ENCODE data around the gene TYROBP.
"Not testable (repeated sequence)": the region's sequence is repeated elsewhere in the genome, so short reads cannot be mapped to it uniquely, and the experiment has no call there.

The TYROBP gene

DNA sequence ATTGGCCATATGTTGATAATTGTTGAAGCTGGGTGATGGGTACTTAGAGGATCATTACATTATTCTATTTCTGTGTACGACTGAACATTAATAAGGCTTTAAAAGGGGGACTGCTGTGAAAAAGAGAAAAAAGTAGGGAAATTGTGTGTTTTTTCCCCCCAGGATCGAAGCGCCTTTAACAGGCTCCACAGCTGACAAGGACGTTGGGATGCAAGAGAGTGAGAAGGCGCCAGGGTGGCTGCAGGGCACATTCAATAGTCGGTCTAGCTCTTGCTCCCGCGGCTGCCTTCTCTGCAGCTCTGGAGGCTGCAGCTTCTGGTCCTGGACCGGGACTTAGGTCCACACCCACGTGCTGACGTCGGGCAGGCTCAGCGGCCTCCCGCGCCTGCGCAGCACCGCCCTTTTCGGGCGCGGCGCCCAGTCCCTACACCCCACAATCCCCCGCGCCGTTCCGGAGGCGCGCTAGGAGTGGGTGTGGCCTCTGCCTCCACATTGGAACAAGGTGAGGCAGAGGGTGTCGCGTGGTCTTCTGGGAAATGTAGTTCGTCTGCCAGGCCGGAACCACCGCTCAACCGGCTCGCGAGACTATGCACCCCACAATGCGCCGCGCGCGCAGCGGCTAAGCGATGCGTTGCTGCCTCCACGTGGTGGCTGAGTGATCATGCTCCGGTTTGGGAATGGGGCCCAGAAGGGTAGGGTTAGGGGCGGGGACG lies 23.2 kb upstream of the TYROBP start:
- peak; percentile 96 to 100 for DNase-seq

DNA sequence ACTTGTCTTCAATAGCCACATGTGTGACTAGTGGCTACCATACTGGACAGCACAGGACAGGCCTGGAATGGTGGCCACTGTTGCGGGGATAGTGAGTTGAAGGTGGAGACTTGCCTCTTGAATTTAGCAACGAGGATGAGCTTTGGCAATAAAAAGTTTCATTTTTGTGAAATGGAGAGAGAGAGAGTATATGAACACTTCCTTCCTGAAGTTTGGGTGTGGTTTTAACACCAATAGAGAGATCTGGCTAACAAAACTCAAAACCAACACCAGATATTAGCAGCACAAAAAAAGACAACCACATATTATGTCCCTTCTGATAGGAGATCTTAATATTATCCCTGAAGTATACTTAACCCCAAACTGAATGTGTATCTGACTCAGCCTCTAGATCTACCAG lies 21.8 kb upstream of the TYROBP start:
- no peak for DNase-seq

DNA sequence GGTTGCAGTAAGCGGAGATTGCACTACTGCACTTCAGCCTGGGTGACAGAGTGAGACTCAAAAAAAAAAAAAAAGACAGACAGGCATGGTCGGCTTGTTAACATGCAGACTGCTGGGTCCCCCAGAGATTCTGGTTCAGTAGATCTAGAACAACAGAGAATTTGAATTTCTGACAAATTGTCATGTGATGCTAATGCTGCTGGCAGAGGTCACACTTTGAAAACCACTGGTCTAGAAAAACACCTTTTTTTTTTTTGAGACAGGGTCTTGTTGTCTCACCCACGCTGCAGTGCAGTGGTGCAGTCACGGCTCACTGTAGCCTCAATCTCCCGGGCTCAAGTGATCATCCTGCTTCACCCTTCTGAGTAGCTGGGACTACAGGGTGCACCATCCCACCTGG lies 20.4 kb upstream of the TYROBP start:
- DNase-seq = no peak

DNA sequence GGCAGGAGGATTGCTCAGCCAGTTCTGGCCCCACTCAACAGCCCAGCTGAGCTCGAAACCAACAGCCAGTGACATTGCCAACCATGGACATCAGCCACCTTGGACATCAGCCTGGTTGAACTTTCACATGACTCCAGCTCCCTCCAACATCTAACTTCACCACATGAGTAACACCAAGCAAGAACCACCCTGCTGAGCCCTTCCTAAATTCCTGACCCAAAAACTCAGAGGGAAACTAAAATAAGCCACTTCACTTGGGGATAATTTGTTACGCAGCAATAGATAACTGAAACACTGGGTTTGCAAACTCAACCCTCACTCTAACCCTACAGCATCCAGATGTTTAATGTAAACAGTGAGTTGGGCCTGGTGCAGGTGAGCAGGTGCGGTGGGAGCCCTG lies 17.4 kb upstream of the TYROBP start:
- no peak for DNase-seq

DNA sequence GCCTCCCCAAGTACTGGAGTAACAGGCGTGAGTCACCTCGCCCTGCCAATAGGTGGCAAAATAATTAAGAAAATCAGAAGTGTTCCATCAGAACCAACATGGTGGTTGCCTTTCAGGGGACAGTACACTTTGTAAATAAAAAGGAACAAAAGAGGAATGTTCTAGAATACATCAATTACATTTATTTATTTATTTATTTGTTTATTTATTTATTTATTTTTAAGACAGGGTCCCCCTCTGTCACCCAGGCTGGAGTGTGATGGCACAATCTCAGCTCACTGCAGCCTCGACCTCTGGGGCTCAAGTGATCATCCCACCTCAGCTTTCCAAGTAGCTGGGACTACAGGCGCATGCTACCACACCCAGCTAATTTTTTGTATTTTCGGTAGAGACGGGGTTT lies 12.9 kb upstream of the TYROBP start:
- no peak for DNase-seq

DNA sequence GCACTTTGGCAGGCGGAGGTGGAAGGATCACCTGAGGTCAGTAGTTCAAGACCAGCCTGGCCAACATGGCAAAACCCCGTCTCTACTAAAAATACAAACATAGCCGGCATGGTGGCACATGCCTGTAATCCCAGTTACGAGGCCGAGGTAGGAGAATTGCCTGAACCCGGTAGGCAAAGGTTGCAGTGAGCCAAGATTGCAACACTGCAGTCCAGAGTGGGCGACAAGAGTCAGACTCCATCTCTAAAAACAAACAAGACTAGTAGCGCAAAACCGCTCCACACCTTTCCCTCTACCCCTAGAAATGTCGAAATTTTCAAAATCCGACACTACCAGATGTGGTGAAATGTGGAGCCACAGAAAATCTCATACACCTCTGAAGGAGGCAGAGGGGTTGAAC lies 11.2 kb upstream of the TYROBP start:
- DNase-seq = no peak

DNA sequence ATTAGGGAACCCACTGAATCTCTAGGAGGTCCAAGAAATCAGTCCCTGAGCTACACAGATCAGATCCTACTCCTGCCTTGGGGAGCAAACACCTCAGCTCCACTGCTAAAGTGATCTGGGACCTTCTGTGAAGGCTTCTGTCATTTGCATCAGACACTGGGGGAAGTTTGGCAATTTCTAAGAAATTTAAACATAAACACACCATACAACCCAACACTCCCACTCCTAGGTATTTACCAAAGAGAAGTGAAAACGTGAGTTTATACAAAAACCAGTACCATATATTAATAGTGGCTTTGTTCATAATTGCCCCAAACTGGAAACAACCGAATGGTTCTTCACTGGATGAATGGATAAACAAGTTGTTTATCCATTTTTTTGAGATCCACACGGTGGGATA lies 7.3 kb upstream of the TYROBP start:
- DNase-seq = no peak

DNA sequence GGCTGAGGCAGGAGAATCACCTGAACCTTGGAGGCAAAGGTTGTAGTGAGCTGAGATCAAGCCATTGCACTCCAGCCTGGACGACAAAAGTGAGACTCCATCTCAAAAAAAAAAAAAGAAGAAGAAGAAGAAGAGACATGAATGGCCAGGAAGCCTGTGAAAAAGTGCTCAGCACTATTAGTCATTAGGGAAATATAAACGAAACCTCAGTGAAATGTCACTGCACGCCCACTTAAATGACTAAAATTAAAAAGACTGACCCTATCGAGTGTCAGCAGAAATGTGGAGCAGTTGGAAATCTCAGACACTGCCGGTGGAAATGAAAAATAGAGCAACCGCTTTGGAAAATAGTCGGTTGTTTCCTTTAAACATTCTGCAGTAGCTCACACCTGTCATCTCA lies 5.5 kb upstream of the TYROBP start:
- no peak for DNase-seq

DNA sequence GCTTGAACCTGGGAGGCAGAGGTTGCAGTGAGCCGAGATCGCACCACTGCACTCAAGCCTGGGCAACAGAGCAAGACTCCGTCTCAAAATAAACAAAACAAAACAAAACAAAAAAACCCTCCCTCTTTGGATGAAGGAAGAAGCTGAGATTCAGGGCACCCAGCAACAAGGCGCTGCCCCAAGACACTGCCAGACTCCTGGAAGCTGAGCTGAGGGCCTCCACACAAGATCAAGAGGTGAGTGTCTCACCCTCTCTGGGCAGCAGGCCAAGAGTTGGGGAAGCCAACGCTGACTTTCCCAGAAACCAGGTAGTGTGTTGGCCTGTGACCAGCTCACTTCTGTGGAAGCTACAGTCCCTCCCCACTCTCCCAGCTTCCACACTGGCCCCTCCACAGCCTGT lies 3.7 kb upstream of the TYROBP start:
- DNase-seq = peak in 1 of 2 experiments; percentile 33

DNA sequence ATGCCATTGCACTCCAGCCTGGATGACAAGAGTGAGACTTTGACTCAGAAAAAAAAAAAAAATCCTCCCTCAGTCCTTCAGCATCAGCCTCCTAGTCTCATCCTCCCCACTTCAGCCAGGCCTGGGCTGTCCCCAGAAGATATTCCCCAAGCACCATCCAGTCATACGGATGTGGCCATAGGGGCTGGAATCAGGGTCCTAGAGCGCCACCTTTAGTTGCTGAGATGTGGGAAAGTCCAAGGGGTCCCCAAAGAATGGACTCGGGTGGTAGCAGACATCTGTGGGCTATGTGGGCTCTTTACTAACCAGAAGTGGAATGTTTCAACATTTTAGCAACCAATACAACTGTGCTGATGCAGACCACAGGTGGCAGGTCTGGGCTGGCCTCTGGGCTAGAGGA lies 3.1 kb upstream of the TYROBP start:
- DNase-seq = no peak

DNA sequence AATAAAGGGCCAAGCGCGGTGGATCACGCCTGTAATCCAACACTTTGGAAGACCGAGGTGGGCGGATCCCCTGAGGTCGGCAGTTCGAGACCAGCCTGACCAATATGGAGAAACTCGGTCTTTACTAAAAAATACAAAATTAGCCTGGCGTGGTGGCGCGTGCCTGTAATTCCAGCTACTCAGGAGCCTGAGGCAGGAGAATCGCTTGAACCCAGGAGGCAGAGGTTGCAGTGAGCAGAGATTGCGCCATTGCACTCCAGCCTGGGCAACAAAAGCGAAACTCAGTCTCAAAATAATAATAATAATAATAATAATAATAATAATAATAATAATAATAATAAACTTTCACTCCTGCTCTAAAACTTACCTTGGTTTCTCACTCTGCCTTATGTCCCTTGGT lies 2.3 kb upstream of the TYROBP start:
- DNase-seq = not testable (repeated sequence)

DNA sequence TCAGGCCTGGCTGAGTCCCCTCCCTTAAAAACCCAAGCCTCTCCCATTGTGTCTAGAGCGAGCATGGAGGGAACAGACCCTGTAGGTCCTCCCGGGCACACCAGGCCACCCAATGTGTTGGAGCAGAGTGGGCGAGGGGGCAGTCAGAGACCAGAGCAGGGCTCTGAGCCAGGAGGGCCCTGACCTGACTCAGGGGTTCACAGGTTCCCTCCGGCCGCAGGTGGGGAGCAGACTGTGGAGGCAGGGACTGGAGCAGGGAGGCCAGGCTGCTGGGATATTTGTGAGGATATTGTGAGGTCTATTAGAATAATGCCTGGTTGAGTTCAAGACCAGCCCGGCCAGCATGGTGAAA lies 1.6 kb upstream of the TYROBP start:
- DNase-seq = no peak

DNA sequence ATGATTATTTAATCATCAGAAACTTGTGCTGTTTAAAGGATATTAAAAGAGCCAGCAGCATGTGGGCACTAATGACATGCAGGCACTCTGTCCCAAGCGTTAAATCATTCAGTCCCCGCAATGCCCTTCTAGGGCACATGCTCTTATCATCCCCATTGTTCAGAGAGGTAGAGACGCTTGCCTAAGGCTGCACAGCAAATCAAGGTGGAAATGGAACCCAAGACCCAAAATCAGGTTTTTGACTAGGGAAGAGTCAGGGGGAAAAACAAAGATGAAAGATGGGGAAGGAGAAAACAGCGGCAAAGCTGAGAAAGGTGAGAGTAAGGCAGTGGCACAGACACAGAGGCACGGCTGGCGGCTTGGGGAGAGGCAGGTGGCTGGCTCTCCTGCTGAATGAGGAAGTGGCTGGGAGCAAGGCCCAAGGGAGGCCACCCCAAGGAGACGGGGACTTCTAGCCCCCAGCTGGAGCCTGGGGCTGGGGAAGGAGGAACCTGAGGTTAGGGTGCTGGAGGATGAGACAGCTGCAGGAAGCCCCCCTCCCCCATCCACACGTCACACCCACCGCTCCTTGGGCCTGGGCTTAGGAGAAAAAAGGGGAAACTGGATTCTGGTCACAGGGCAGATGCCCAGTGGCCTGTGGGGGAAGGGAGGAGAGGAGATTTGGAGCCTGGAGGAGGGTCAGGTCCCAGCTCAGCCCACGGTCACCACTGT lies 1.0 kb upstream of the TYROBP start:
- no peak for DNase-seq

DNA sequence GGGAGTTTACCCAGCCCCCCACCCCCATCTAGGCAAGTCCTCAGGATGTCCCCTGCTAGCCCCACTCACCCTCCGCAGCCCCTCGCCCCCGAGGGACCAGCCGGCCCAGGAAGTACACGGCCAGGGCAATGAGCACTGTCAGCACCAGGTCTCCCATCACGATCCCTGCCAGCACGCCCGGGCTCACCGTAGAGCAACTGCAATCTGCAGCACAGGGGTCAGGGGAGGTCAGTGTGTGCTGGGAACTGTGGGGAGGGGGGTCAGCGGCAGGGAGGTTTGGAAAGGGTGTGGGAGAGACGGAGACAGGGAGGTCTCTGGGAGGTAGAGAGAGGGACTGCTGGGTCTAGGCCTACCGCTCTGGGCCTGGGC lies 734 bp downstream of the TYROBP start:
- no peak for DNase-seq

DNA sequence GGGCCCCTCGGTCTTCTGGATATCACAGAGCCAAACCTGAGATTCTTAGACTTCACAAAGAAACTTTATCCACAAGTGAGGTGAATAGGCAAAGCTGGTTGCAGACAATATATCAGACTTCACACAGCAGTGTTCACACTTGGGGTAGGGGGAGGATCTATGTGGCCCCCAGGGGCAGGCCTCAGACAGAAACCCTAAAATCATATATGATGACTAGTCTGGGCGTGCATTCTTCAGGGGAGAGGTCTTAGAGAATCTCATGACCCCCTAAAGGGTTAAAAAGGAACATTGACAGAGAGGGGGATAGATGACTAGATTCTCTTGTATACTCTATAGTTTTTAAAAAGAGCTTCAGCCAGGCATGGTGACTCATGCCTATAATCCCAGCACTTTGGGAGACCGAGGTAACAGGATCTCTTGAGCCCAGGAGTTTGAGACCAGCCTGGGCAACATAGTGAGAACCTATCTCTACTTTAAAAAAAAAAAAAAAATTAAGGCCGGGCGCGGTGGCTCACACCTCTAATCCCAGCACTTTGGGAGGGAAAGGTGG lies 2.8 kb downstream of the TYROBP start:
- DNase-seq = no peak

DNA sequence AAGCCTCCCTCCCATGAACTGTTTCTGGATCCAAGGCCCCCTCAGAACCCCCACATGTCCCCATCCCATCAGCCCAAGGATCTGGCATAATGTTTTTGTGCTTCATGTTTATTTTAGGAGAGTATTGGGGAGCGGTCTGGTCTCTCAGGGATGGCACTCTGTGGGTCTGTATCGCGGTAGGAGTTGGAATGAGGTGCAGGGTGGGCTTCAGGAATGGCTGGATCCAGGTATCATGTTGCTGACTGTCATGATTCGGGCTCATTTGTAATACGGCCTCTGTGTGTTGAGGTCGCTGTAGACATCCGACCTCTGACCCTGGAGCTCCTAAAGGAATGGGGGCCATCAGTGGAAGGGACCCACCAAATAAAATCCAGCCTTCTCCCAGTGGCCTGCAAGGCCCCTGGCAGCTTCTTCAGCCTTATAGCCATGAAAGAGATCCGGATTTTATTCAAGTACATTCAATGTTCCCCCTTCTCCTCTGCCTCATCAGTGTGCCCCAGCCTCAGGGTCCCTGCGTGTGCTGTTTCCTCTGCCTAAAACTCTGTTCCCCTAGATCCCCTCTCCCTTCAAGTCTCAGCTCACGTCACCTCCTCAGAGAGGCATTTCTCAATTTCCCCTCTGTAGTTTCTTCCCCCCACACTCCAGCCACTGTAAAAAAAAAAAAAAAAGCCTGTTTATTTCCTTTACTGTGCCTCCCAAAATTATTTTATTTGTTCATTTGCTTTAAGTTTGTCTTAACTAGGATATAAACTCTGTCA lies 3.6 kb downstream of the TYROBP start:
- DNase-seq = no peak

DNA sequence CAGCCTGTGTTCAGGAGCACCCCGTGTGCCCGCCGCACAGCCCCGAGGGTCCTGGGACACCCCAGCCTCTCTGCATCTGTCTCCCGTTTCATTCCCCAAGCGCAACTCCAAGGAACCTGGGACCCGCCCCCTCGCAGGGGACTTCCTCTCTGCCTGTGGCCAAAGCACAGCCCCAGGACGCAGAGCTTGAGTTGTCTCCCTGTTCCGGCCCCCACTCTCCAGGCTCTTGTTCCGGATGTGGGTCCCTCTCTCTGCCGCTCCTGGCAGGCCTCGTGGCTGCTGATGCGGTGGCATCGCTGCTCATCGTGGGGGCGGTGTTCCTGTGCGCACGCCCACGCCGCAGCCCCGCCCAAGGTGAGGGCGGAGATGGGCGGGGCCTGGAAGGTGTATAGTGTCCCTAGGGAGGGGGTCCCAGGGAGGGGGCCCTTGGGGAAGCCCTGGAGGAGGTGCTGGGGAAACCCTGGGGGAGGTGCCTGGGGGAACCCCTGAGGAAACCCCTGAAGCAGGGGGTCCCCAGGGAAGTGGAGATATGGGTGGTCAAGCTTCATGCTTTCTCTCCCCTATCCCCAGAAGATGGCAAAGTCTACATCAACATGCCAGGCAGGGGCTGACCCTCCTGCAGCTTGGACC lies 4.4 kb downstream of the TYROBP start:
- DNase-seq = peak; percentile 85 to 96

DNA sequence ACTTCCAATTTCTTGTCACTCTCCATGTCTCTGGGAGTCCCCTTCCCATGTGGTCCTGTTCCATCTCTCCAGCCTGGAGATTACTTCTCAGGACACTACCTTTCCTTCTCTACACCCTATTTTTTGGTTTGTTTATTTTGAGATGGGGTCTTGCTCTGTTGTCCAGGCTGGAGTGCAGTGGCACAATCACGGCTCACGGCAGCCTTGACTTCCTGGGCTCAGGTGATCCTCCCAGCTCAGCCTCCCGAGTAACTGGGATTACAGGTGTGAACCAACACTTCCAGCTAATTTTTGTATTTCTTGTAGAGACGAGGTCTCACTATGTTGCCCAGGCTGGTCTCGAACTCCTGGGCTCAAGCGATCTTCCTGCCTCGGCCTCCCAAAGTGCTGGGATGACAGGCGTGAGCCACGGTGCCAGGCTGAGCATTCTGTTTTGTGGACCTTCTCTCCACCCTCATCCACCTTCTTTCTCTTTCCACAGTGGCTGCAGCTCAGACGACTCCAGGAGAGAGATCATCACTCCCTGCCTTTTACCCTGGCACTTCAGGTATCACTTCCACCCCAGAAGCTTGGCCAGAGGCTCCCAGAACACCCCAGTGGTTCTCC lies 5.1 kb downstream of the TYROBP start:
- DNase-seq = no peak

DNA sequence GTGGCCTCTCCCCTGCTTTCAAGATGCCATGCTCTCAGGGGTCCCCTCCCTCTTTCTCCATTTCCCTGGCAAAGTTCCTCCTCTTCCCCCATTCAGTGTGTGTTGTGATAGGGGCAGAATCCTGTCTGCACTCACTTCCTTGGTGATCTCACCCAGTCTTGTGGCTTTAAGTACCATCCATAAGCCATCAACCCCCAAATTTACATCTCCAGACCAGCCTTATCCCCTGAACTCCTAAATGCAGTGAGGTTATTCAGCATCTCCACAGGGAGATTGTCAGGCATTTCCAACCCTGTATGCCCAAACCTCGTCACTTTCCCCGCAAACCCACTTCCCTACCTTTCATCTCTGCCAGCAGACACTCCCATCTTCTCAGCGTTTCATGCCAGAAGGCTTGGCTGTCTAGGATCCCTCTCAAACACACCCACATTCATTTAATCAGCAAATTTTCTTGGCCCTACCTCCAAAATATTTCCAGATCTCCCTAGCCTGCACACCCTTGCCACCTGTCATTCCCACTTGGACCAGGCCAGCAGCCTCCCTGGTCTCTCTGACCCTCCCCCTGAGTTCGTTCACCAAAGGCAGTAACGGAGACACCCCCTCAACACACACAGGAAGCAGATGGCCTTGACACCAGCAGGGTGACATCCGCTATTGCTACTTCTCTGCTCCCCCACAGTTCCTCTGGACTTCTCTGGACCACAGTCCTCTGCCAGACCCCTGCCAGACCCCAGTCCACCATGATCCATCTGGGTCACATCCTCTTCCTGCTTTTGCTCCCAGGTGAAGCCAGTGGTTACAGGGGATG lies 6.0 kb downstream of the TYROBP start, which contains the start of gene HCST:
Gene HCST, plus strand, starts transcription at position 676 of the 808 bp plus-strand sequence. Its CDS starts 65 bp downstream, at position 741.
- peak in 1 of 2 experiments; percentile 32 for DNase-seq

DNA sequence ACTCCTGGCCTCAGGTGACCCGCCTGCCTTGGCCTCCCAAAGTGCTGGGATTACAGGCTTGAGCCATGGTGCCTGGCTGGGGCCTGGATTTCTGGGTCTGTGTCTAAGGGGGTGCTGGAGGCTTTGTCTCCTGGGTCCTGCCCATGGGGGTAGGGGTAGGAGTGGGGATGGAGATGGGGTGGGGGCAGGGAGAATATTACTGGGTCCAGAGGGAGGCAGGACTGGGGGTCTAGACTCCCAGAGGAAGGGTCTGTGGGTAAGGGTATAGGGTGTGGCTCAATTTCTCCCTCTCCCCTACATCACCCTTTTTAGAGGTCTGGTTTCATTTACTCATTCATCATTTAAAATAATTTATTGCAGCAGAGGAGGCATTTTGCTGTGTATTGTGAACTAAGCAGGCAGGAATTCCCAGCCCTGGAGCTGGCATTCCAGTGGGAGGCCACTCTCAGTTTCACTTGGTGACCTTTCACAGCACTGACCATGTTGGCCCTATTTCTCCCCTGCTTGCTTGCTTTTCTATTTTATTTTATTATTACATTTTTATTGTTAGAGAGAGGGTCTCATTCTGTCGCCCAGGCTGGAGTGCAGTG lies 6.9 kb downstream of the TYROBP start:
- DNase-seq = no peak

DNA sequence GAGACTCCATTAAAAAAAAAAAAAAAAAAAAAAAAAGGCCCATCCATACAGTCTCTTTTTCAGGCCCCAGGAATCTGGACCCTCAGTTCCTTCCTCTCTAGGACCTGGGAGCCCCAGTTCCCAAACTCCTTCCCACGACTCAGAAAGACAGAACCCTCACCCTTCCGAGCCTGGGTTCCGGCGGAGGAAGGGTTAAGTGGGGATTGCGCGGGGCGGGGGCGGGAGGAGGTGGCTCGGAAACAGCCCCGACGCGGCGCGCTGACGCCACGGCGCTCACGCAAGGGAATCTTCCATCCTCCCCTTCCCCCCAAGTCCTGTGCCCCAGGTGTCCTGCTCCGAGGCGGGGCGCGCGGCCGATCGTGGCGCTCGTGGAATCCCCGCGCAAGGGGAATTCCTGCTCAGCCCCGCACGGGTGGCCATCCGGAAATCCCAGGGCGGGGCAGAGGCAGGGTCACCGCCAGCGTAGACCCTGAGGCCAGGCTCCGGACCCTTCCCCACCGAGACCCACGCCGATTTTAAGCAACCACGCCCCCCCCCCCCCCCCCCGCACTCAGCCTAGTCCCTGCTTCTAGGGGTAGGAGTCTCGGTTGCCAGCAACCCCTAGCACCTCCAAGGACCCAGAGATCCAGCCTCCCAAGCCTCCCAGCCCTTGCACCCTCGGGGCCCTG lies 8.4 kb downstream of the TYROBP start:
- DNase-seq = peak; percentile 88 to 90

All from stimulated activated CD4-positive, alpha-beta T cell treated with anti-CD3 and anti-CD28 coated beads, Interleukin-4, amount 100 ng/mL, for 4 hours (primary cell).